ENCODE data around the gene MTHFSD.

The MTHFSD gene

DNA sequence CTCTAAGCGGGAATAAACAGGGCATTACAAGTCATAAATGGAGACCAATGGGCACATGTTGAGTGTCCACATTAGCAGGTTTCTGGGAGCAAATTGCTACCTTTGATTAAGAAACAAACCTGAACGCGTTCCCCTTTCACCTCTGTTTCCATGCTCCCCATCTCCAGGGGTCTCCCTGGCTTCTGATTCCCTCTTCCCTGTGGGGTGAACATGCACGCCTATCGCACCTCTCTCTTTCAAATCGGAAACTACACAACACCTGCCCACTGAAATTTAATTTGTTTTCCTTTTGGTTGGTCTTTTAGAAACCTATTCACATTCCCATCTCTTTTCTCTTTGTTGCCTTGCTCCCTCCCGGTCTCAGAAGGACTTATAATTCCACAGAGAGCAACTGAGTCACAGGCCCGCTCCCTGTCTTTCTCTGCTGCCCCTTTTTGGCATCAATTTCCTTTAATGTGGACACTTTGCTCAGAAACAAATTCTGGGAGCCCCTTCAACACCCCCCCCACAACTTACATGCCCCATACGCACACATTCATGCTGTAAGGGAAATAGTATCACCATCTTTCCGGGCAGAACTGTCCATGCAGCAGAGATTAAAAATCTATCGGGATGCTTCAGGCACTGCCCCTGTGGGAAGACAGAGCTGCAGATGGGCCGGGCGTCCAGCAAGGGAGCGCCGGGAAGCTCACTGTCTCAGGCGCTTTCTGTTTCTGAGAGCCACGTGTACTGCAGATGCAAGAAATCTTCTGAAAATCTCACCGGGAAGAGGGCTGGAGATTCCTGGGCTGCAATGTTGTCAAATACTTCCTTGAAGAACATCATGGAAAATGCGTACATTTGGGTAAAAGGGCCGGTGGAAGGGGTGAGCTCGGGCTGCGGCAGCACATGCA is 51.9 kb downstream of the MTHFSD start:
- no peak for FAIRE-seq
- no peak for TF ChIP-seq POLR2A (IDR thresholded peaks at IDR 0.05; ENCODE audit: low read depth, low read length)
- DNase-seq (ENCODE audit: insufficient read length, low spot score) = no peak

DNA sequence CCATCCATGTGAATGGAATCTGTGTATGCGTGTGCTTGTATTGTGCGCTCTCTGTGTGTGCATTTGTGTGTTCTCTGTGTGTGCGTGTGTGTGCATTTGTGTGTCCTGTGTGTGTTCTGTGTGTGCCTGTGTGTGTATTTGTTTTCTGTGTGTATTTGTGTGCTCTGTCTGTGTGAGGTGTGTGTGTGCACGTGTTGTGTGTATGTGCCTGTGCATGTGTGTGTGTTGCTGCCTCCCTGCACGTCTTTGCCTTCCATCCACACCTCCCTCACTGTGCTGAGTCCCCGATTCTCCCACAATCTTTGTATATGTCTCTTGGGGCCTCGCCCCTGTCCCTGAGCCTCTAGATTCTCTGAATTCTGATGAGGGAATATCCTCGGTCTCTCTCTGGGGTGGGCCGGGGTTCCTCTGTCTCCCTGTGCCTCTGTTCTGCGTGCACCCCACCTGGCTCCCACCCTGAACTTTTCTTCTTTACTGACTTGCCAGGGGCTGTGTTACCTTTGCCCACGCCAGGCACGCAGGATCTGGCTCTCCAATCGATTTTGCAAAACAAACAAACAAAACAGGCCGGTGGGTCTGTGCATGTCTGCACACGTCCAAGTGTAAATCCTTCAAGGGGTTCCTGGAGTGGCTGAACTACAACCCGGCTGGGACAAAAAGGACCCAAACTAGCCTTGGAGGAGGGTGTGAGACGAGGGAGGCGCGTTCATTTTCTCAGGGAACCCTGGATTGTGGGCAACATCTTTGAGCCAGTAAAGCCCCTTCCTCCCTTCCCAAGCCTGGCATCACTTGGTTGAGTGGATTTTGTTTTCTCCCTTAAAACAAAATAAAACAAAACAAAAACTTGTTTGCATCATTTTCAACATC is 52.8 kb downstream of the MTHFSD start:
- no peak for TF ChIP-seq POLR2A (IDR thresholded peaks at IDR 0.05; ENCODE audit: low read depth, low read length)
- no peak for DNase-seq (ENCODE audit: insufficient read length, low spot score)
- no peak for FAIRE-seq

DNA sequence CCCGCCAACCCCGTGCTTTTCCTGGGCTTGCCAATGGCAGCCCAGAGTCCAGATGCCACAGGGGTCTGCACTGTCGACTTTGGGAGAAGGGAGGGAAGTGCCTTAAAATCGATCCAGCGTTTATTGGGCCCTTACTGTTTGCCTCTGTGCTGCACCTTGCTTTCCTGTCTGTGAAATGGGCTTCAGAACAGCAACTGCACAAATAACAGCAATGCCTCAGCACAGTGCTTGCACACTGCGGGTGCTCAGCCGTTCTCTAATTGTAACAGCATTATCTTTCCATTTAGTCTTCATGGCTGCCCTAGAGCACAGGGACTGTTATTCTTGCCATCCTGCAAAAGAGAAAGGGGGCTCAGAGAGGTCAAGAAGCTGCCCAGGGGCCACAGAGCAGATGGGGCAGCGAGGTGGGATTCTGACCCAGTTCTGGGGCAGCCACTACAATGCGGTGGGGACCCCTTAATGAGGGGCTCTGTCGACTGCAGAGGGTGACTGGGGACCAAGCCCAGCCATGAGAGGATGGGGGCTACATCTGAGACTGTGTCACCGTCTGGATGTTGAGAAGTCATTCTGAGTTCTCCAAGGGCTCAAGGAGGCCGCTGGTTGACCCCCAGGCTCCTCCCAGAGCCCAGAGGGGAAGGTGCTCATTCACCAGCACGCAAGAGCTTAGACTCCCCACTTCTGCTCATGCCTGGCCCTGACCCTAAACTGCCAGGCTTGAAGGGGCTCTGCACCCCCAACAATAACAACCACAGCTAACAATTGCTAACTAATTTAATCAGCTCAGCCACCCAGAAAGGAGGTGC is 54.1 kb downstream of the MTHFSD start:
- no peak for TF ChIP-seq POLR2A (IDR thresholded peaks at IDR 0.05; ENCODE audit: low read depth, low read length)
- FAIRE-seq (no peak), DNase-seq (ENCODE audit: insufficient read length, low spot score) (no peak)

DNA sequence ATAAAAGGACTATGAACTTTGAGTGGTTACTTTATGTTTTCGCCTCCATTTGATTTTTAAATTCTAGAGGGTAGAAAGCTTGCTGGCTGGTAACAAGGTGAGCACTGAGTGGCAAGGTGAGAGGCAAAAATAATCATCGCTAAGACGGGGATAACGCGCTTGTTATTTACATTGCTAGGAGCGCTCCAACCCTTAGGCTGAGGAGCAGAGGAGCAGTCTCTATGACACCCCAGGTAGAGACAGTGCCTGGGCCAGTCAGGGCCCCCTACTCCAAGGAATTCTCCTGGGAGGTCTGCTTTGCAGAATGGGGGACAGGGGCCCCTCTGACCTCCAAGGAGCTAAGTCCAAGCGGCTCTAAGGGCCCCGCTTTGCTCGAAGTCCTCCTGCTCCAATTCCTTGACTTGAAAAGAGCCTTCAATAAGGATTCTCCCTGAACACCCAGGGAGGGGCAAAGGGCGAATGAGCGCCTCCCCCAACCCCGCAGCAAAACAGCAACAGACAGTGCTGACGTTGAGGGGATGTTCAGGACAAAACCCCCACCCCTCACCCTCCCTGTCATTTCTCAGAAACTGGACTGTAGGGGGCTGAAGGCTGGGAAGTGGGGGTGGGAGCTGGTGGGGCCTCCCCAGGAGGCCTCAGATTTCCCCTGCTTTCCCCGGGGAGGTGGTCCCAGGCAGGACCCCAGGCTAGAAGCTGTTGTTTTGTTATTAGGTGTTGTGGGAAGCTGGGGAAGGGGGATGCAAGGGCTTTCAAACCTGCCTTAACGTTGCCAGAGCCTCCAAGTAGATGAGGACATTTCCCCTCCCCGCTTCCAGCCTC is 54.9 kb downstream of the MTHFSD start:
- TF ChIP-seq POLR2A (IDR thresholded peaks at IDR 0.05; ENCODE audit: low read depth, low read length) = no peak
- FAIRE-seq (no peak), DNase-seq (ENCODE audit: insufficient read length, low spot score) (no peak)

DNA sequence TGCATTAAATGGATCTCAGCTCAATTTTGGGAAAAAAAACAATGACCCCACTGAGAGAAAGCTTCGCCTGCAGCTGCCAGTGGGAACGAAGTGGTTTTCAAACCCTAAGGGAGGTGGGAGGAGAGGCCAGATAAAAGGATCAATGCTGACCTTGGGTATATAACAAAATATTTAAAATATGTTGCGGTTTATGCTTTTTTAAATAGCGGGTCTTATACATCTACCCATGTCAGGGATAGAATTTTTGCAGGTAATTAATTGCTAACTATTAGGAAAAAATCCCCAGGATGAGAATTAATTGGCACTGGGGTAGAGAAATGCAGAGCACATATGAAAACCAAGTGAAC is 55.6 kb downstream of the MTHFSD start:
- FAIRE-seq = no peak
- no peak for DNase-seq (ENCODE audit: insufficient read length, low spot score)

DNA sequence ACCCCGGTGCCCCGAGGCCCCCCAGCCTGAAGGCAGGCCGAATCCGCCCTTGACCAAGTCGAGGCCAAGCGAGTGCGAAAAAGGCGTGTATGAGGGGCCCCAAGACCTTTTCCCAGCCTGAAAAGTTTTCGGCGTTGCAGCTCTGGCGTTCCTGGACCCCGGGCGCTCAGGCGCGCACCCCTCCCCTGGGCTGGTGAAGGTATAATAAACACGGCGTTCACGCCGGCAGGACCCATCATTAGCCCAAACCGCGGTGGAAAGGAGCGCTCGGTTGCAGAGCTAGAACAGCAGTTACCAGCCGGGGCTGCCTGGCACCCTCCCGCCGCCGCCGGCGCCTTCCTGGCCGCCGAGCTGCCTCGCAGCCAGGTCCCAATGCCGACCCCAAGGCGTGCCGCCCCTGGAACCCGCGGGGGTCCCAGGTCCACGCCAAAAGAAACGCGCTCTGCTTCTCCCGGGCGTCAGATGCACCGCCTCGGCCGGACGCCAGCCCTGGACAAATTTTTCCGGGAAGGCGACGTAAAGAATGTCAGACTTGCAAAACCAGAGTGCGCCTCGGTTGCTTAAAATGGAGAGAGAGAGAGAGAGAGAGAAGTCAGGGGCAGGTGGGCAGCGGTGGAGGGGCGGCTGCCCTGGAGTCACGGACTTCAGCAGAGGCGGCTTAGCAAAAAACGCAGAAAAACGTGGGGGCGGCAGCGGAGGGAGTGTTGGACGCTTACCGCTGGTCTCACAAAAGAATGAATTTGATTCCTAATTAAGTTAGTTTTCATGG is 56.2 kb downstream of the MTHFSD start:
- FAIRE-seq (no peak), DNase-seq (ENCODE audit: insufficient read length, low spot score) (no peak)
- TF ChIP-seq POLR2A (IDR thresholded peaks at IDR 0.05; ENCODE audit: low read depth, low read length) = no peak

More for the DNA sequence above, 55.6 kb downstream of the MTHFSD start:
- no peak for TF ChIP-seq POLR2A (IDR thresholded peaks at IDR 0.05; ENCODE audit: low read depth, low read length)

DNA sequence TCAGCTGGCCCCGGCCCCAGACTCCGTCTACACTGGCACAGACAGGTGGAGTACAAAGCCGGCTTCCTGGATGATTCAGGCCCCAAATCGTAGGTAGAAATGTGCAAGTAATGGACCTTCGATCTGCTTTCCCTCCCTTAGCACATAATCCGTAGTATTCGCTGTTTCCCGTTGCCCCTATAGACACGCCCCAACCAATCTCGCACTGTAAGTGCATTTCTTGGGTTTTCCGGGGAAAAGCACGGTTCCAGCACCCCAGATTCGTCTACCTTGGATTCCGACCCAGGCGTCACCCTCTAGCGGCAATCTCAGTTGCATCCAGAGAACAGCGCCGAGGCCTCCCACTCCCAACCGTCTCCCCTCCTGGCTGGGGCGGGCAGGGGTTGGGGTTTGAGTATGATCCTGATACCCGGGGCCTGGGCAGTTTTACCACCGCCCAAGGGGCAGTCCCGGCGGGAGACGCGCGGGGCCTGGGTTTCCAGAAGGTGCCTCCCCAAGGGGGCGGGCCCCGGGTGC is 56.8 kb downstream of the MTHFSD start:
- DNase-seq (ENCODE audit: insufficient read length, low spot score) (no peak), FAIRE-seq (no peak)
- no peak for TF ChIP-seq POLR2A (IDR thresholded peaks at IDR 0.05; ENCODE audit: low read depth, low read length)

DNA sequence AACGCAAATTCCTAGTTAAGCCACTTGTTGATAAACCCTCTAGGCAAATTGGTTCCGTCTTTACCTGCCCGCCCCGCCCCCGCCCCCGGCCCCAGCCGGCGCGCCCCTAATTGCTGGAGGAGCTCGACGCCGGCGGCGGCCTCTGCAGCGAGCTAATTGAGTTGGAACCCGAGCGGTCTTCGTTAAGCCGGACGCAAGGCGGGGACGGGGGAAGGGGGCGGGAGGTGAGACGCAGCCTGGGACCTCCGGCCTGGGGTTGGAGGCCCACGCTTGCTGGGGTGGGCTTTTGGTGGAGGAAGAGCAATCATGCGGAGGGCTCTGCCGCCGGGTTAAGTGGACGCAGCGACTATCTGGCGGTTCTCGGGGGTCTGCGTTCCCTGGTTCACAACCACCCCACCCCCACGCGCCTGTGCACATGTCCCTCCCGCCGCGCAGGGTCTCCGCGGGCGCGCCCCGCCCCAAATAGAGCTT is 57.4 kb downstream of the MTHFSD start:
- FAIRE-seq = no peak
- no peak for DNase-seq (ENCODE audit: insufficient read length, low spot score)

DNA sequence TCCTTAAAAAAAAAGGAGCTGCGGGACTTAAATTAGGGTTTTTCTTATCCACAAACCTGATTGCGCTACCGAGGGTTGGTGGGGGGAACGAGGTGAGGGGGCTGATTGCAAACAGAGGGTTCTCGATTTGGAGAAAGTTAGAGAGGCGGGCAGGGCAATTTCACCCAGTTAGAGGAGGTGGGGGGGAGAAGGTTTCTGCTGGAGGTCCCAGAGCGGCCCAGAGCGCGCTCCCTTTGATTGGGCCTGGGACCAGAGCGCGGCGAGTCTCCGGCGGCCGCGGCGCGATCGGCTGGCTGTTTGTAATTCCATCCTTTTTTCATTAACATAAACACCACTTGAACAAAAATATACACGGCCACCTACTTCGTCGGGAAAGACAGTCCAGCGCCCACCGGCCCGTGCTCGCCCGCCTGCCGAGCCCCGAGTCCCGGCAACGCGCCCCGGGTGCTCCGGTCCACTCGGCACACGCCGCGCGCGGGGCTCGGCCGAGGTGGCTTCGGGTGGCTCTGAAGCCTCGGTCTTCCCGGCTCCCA is 58.0 kb downstream of the MTHFSD start:
- DNase-seq (ENCODE audit: insufficient read length, low spot score) = no peak
- TF ChIP-seq POLR2A (IDR thresholded peaks at IDR 0.05; ENCODE audit: low read depth, low read length) = no peak
- no peak for FAIRE-seq

More for the DNA sequence above, 57.4 kb downstream of the MTHFSD start:
- TF ChIP-seq POLR2A (IDR thresholded peaks at IDR 0.05; ENCODE audit: low read depth, low read length) = no peak

DNA sequence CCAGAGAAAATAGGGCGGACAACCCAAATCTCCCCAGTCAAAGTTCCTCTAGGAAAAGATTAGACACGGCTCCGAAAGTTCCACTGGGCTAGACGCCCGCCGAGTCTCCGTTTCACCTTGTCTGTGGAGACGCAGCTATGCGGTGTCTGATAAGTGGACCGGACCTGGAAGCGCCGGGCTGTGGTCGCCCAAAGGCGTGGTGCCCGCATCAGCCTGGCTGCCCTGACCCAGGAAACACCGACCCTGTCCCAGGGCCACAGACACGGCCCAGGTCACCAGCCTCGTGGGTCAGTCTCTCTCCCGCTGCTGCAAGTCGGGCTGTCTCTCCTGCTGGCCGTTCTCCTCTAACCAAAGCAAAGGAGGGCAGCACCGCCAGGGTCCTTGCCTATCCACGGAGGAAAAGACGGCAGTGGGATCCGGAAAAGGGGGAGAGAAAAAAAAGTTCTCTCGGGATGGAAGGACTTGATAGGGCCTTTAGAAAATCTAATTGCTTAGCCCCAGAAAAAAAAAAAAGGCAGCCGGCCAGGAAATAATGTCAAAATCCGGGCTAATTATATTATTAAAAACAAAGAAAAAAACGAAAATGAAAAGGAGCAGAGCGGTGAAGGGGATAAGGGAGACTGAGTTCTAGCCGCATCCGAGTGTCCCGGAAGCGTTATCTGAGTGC is 58.6 kb downstream of the MTHFSD start:
- FAIRE-seq (no peak), DNase-seq (ENCODE audit: insufficient read length, low spot score) (no peak)
- TF ChIP-seq POLR2A (IDR thresholded peaks at IDR 0.05; ENCODE audit: low read depth, low read length) = no peak

DNA sequence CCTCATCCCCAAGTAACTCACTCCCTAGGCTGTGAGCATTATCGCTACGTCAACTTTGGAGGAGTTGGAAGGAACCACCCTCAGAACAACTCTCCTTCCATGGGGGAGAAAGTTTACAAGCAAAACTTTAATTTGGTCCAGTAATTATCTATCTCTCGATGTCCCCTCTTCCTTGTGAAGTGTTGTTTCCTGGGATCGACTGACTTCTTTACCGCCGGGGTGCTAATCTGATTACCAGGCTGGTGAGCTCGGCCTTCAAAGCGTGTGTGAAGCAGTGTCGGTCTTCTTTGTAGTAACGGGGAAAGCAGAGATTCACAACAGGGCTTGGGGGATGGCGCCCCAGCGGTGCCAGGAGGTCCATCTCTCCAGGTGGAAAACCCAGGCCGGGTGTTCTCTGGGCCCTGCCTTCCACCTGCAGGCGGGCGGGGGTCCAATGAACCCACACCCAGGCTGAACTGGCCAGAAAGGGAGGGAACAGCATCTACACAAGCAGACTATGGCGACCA is 59.2 kb downstream of the MTHFSD start:
- FAIRE-seq (no peak), DNase-seq (ENCODE audit: insufficient read length, low spot score) (no peak)
- TF ChIP-seq POLR2A (IDR thresholded peaks at IDR 0.05; ENCODE audit: low read depth, low read length) = no peak
